Right lobe of liver (tissue), 4 donors: ENCODE results near the gene NCOA6.
"Not testable (repeated sequence)": the region's sequence is repeated elsewhere in the genome, so short reads cannot be mapped to it uniquely, and the experiment has no call there.

Experiments
- POLR2A ChIP-seq: fragments of 450-650 bp; IDR thresholded peaks from one replicate; pipeline ENCODE4 v1.6.1; 2017; ENCODE audit warnings: antibody characterized with exemption, mild to moderate bottlenecking
- TF ChIP-seq, protein P1 (sequence below), 4 donors: fragments of 200-600 bp in 3 of 4; fragments of 450-650 bp in 1 of 4; IDR thresholded peaks; one replicate each; pipeline versions ENCODE4 v1.5.1 to v1.8.0; 2016 to 2022; ENCODE audit warnings: antibody characterized with exemption in 4 of 4, mild to moderate bottlenecking in 2 of 4
- donor health status: DM: no; HTN: no; CAD: no.
- donor health status: DM: no; HTN: no; CAD: no.
- donor health status: DM: no; HTN: yes; CAD: no.

DNA sequence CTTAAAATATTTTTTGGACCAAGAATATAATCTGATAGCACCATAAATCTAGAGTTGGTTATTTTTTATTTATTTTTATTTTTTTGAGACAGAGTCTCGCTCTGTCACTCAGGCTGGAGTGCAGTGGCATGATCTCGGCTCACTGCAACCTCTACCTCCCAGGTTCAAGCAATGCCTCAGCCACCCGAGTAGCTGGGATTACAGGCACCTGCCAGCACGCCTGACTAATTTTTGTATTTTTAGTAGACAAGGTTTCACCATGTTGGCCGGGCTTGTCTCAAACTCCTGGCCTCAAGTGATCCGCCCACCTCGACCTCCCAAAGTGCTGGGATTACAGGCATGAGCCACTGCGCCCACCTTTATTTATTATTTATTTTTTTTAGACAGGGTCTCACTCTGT lies 45.2 kb downstream of the NCOA6 start:
- not testable (repeated sequence) for TF ChIP-seq POLR2A
- TF ChIP-seq, protein P1, sequence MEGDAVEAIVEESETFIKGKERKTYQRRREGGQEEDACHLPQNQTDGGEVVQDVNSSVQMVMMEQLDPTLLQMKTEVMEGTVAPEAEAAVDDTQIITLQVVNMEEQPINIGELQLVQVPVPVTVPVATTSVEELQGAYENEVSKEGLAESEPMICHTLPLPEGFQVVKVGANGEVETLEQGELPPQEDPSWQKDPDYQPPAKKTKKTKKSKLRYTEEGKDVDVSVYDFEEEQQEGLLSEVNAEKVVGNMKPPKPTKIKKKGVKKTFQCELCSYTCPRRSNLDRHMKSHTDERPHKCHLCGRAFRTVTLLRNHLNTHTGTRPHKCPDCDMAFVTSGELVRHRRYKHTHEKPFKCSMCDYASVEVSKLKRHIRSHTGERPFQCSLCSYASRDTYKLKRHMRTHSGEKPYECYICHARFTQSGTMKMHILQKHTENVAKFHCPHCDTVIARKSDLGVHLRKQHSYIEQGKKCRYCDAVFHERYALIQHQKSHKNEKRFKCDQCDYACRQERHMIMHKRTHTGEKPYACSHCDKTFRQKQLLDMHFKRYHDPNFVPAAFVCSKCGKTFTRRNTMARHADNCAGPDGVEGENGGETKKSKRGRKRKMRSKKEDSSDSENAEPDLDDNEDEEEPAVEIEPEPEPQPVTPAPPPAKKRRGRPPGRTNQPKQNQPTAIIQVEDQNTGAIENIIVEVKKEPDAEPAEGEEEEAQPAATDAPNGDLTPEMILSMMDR (IDR thresholded peaks at IDR 0.05): not testable (repeated sequence)
